Measurements from ENCODE around the gene DRD2.

DRD2 gene

GRCh38 chr11:113376156-113376555 is 99.0 kb downstream of the DRD2 start:
- TF ChIP-seq, protein P1, sequence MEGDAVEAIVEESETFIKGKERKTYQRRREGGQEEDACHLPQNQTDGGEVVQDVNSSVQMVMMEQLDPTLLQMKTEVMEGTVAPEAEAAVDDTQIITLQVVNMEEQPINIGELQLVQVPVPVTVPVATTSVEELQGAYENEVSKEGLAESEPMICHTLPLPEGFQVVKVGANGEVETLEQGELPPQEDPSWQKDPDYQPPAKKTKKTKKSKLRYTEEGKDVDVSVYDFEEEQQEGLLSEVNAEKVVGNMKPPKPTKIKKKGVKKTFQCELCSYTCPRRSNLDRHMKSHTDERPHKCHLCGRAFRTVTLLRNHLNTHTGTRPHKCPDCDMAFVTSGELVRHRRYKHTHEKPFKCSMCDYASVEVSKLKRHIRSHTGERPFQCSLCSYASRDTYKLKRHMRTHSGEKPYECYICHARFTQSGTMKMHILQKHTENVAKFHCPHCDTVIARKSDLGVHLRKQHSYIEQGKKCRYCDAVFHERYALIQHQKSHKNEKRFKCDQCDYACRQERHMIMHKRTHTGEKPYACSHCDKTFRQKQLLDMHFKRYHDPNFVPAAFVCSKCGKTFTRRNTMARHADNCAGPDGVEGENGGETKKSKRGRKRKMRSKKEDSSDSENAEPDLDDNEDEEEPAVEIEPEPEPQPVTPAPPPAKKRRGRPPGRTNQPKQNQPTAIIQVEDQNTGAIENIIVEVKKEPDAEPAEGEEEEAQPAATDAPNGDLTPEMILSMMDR (IDR thresholded peaks at IDR 0.05), result no peak

DNA sequence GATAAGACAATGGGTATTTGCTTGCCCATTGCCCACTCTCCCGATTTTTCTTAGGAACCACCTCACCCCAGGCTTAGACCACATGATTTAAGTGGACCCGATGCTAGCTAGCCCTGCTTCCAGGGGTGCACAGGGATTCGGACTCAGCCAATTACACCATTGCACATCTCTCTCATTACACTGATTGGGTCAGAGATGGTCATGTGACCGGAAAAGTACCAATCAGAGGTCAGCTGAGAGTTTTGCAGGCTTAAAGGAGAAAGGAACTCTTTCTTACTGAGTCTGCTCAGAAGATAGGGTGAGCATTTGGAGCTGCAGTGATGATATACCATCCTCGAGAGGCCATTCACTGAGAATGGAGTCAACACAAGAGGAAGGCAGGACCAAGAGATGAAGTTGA is 99.8 kb downstream of the DRD2 start:
- TF ChIP-seq, protein P1 (IDR thresholded peaks at IDR 0.05), result no peak

GRCh38 chr11:113373981-113374560 is 101.1 kb downstream of the DRD2 start:
- TF ChIP-seq, protein P1 (IDR thresholded peaks at IDR 0.05), result no peak

DNA sequence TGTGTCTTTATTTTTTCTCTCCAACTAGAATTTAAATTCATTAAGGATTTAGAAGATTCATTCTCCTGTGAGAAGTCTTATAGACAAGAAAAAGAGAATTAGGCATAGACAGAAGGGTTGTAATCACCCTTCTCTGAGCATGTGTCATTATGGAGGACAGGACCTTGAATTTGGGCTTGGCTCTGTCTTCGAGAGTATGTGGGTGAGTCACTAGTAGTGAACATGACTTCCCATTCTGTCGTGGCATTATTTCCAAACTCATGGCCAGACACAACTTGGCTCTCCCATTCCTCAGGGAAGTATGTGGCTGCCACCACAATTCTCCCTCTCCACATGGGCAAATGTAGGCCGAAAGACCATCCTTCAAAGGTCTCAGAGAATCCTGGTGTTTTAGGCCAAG is 101.9 kb downstream of the DRD2 start:
- TF ChIP-seq, protein P1 (IDR thresholded peaks at IDR 0.05), result no peak

- TF ChIP-seq, protein P1 (IDR thresholded peaks at IDR 0.05), result no peak
Measured at GRCh38 chr11:113372309-113372708, 102.9 kb downstream of the DRD2 start.

DNA sequence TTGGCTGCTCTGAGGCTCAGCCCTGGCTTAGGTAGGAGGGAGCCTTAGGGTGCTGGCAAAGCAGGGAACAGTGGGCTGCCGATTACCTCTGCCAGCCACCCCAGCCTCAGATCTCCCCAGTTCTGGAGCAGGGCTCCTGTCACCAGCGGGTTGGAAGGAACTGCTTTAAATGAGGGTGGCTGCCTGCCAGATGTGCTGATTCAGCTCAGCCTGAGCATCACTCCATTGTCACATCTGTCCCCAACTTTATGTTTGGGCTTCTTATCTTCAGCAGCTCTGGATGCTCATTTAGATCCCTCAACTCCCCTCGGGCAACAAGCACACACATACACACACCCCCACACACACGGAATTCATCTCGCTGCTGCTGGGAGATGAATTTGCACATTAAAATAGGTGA is 104.6 kb downstream of the DRD2 start:
- TF ChIP-seq, protein P1 (IDR thresholded peaks at IDR 0.05), result no peak

DNA sequence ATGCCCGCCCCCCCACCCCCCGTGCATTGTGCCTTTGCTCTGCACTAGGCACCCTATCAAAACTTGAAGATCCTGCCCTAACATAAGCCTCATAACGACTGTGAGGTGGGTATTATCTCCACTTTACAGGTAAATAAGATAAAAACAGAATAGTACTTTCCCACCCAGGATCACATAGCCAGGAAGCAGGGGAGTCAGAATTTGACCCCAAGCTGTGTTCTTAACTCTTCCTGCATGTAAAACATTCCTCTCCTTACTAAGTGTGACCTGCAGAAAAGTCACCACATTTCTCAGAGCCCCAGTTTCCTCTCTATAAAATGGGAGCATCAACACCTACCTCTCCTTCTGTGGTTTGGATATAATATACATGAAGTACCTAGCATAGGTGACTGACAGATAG is 105.8 kb downstream of the DRD2 start:
- TF ChIP-seq, protein P1 (IDR thresholded peaks at IDR 0.05), result no peak

DNA sequence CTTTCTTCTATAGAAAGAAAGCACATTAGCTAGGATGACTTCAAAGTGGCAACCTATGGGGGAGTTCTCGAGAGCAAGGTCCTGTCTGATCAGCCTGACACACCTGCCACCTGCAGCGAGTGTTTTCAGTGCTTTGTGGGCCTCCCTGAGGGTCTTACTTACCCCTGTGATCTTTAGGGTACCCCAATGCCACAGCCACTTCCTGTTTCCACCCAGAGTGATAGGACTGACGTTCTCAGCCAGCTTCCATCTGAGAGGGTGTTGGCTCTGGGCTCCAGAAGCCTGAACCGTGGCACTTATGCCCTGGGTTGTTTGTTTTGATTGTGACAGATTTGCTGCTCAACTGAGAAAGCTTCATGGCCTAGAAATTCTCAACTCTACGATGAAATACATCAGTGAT is 109.3 kb downstream of the DRD2 start:
- TF ChIP-seq, protein P1 (IDR thresholded peaks at IDR 0.05), result no peak
